Measurements from ENCODE around the gene NEU3.

DNA sequence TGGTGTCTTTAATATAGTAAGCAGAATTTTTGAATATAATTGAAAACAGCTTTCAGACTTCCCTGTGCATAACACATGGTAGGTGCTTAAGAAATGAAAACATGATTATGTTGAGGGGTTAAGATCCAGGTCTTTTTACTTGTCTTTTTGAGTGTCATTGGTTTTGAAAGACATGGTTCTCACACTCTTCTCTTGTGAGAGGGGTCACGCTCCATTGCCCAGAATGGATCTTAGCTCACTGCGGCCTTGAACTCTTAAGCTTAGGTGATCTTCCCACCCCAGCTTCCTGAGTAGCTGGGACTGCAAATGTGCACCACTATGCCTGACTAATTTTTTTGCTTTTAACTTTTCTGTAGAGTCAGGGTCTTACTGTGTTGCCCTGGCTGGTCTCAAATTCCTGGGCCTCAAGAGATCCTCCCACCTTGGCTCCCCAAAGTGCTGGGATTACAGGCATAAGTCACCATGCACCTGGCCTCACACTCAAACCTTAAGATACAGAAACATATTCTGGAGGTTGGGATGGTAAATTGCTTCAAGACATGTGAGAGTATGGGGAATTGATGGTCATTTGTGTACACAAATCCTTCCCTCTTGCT is 38.3 kb upstream of the NEU3 start:
- TF ChIP-seq CTCF (IDR thresholded peaks at IDR 0.05) (no peak), EZH2 (IDR thresholded peaks at IDR 0.05; ENCODE audit: borderline replicate concordance, insufficient read depth, low read depth, low read length, poor library complexity, severe bottlenecking) (no peak)

All from B cell (primary cell).